HG03175 (cell line): ENCODE measurements around the gene DENND1A.

Experiments
- ATAC-seq: cut with Tn5 transposase; IDR thresholded peaks from one replicate; pipeline ENCODE4 v1.9.1; 2021; ENCODE audit warnings: mild to moderate bottlenecking, moderate library complexity; ENCODE audit not compliant: unreplicated experiment

DENND1A gene

GRCh38 chr9:123422635-123423310, 507.2 kb downstream of the DENND1A start:
- no peak for ATAC-seq

- ATAC-seq = no peak
Measured at GRCh38 chr9:123421801-123422455, 508.0 kb downstream of the DENND1A start.

- no peak for ATAC-seq
Measured at GRCh38 chr9:123421186-123421585, 508.7 kb downstream of the DENND1A start.

- ATAC-seq = no peak
Measured at GRCh38 chr9:123420592-123421111, 509.3 kb downstream of the DENND1A start.

- ATAC-seq = no peak
Measured at GRCh38 chr9:123419721-123420591, 510.0 kb downstream of the DENND1A start.

- no peak for ATAC-seq
Measured at GRCh38 chr9:123419091-123419490, 510.8 kb downstream of the DENND1A start.

- no peak for ATAC-seq
Measured at GRCh38 chr9:123418506-123418905, 511.4 kb downstream of the DENND1A start.

- ATAC-seq = no peak
Measured at GRCh38 chr9:123418052-123418430, 511.9 kb downstream of the DENND1A start.

GRCh38 chr9:123417289-123418051, 512.5 kb downstream of the DENND1A start:
- no peak for ATAC-seq

GRCh38 chr9:123416176-123416575, 513.8 kb downstream of the DENND1A start:
- ATAC-seq = no peak

- ATAC-seq = no peak
Measured at GRCh38 chr9:123414936-123415930, 514.7 kb downstream of the DENND1A start.

GRCh38 chr9:123414204-123414603, 515.7 kb downstream of the DENND1A start:
- no peak for ATAC-seq

GRCh38 chr9:123412171-123412820, 517.6 kb downstream of the DENND1A start:
- no peak for ATAC-seq

GRCh38 chr9:123411636-123412035, 518.3 kb downstream of the DENND1A start:
- no peak for ATAC-seq

- no peak for ATAC-seq
Measured at GRCh38 chr9:123411191-123411590, 518.7 kb downstream of the DENND1A start.

GRCh38 chr9:123410281-123410910, 519.5 kb downstream of the DENND1A start:
- ATAC-seq = no peak

GRCh38 chr9:123408313-123409262, 521.3 kb downstream of the DENND1A start:
- ATAC-seq = no peak
